Stimulated activated CD4-positive, alpha-beta T cell treated with anti-CD3 and anti-CD28 coated beads, Interleukin-15, amount 100 ng/mL, for 1 hour (primary cell): ENCODE data around the gene MAP1LC3B.

ENCODE experiments used
- DNase-seq, 2 donors: peaks; one replicate each; pipeline ENCODE4 v3.0.0-alpha.2; 2020; ENCODE audit warnings: low read depth in 1 of 2, low spot score in 1 of 2

MAP1LC3B gene

DNA sequence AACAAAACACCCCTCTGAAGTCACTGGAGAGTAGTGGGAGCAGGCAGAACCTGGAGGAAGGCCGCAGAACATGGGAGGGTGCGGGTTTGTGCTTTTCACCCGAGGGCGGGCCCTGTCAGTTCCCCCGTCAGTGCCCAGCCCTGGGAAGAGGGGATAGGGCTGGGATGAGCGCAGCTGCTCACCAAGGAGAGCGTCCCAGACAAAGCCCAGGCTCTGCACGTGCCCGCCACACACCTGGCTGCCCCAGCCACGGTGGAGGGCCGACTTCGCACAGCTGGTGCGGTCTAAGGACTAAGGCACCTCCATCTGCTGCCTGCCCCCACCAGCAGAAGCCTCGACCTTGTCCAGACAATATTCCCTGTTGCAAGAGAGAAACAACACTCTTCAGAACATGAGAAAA, 61.2 kb downstream of the MAP1LC3B start:
- no peak for DNase-seq
